GM21390 (cell line): ENCODE measurements around the gene SNX22.
A peak's percentile ranks its signal among the peaks of the same experiment; 100 is the strongest.

Experiments
- ATAC-seq: cut with Tn5 transposase; IDR thresholded peaks from one replicate; pipeline ENCODE4 v1.9.1; 2021; ENCODE audit not compliant: unreplicated experiment

SNX22 gene

DNA sequence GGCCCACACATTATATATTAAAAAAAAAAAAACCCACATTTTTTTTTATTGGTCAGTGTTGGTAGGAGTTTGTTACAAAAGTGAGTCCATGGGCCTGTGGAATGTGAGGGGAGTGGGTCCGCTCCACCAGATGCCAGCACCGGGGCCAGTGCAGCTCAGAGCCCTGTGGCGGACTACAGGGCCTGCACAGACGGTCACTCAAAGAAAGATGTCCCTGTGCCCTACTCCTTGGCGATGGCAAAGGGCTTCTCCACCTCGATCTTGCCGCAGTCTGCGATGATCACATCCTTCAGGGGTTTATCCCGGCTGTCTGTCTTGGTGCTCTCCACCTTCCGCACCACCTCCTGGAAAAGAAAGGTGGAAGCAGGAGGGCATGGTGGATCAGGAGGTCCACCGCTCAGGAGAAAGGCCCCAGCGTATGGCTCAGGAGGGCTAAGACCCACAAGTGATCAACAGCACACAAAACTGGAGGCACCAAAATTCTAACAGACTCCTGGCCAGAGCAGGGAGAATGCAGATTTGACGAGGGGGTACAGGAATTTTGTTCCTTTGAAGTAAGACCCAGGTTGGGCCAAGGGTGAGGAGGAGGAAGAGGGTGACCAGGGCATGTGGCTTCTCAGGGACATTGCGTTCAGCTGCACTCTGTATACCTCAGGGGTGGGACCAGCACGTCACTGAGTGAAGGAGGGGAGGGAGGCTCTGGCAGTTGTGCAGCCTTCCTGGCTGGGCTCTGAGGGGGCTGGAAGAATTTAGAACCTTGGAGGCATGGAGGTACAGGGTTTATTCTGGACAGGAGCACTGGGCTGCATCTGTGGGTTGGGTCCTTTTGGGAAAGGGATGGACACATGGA, 4.5 kb downstream of the SNX22 start:
- no peak for ATAC-seq

DNA sequence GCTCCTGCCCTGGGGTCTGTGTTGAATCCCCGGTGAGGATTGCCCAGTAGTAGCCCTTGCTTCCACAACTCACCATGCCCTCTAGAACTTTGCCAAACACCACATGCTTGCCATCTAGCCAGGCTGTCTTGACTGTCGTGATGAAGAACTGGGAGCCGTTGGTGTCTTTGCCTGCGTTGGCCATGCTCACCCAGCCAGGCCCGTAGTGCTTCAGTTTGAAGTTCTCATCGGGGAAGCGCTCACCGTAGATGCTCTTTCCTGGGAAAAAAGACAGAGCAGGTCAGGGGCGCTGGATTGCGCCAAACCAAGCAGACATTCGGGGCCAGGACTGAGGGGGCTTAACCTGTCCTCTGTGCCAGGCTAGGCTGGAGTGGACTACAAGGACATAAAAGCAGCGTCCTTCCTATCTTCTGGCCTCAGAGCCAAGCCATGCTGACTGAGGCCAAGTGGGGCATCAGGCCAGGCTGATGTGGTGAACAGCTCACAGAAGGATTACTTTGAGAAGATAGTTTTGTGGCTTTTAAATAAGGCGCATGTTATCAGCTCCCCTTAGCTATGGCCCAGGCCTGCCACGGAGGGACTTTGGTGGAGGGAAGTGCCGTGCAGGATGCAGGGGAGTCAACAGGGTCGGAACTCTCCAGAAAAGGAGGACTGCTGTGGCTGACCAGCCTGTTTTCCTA, 5.3 kb downstream of the SNX22 start:
- no peak for ATAC-seq

DNA sequence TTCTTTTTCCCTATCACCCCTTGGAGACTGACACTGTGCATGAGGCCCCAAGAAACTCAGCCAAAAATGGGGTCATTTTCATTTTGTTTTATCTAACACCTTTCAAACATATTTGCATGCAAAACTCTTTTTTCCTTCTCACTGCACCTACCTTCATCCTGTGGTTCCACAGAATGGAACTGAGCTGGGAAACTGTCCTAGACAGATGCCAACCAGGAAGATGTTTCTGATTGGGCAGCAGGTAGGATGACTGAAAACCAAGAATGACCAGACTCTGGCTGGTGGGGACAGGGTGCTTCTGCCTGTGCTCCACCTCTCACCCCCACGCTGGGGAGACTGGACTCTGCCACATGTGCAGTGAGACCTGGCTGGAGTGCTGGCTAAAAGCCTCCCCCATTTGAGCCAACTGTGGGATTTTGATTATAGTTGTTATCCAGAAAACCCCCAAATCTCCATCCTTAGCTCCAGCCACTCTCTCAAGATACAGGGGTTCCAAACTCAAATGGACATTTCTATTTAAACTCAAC, 6.1 kb downstream of the SNX22 start:
- ATAC-seq: no peak

DNA sequence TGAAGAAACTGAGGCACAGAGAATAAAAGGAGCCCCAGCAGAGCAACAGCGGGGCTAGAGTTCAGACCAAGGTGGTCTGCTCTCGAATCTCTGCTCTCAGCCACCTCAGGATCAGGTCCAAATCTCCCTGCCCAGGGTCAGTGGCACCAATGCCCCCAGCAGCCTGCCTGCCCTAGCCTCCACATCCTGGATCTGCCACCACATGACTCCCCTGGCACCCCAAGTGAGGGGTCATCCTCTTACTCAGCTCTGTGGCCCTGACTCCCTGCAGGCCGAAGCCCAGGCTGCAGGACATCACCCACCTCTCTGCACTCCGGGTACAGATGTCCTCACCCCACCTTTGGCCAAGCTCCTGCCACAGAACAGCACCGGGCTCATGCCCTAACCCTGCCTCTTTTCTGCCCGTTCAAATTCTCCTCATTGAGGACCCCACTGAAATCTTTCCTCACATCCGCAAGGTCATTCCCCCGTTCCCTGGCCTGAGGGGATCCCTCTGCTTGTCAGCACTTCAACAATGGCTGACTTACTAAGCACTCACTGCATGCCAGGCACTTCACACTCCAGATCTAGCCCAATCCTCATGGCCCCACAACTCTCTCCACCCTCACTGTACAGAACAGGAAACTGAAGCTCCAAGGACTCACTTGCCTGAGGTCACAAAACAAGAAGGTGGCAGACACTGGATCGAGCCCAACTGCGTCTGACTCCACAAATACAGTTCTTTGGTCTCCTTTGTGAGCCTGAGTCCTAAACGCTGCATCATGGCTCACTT, 7.0 kb downstream of the SNX22 start:
- no peak for ATAC-seq

DNA sequence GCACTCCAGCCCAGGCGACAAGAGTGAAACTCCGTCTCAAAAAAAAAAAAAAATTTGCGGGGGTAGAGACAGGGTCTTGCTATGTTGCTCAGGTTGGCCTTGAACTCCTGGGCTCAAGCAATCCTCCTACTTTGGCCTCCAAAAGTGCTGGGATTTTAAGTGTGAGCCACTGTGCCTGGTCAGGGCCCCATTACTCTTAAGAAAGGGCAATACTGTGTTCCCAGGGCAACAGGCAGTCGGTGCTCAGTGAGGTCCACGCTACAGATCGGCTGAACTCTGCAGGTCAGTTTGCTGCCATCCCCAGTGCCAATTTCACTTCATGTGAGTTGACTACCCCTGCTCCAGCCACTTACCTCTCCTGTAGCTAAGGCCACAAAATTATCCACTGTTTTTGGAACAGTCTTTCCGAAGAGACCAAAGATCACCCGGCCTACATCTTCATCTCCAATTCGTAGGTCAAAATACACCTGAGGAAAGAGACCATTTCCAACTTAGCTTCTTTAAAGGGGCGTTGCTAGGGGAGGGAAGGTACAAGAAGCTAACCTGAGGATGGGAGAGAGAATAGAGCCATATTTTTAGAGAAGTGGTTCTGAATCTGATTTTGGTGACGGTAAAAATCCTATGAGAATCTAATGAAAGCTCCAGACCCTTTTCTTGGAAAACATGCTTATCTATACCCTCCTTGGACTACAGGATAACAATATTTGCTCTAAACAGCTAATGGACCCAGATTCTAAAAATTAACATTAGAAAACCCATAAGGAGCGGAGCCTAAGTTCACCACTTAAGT, 10.4 kb downstream of the SNX22 start:
- ATAC-seq: no peak

DNA sequence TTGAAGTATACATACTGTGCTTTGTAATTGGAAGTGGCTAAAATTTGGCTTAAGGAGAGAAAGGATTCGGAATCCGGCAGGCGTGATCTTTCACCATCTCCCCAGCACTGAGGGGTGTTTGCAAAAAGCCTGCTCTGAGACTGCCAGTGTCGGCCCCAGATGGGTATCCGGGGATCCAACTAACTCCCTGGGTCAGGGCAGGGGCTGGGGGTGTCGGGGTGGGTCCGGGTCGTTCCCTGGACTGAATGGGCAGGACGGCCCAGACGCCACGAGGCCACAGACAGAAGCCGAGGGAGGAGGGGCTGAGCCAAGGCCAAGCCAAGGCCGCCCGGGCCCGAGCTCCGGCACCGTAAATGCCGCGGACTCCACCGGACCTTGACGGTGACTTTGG, 10.9 kb downstream of the SNX22 start:
- ATAC-seq: peak; percentile 15

DNA sequence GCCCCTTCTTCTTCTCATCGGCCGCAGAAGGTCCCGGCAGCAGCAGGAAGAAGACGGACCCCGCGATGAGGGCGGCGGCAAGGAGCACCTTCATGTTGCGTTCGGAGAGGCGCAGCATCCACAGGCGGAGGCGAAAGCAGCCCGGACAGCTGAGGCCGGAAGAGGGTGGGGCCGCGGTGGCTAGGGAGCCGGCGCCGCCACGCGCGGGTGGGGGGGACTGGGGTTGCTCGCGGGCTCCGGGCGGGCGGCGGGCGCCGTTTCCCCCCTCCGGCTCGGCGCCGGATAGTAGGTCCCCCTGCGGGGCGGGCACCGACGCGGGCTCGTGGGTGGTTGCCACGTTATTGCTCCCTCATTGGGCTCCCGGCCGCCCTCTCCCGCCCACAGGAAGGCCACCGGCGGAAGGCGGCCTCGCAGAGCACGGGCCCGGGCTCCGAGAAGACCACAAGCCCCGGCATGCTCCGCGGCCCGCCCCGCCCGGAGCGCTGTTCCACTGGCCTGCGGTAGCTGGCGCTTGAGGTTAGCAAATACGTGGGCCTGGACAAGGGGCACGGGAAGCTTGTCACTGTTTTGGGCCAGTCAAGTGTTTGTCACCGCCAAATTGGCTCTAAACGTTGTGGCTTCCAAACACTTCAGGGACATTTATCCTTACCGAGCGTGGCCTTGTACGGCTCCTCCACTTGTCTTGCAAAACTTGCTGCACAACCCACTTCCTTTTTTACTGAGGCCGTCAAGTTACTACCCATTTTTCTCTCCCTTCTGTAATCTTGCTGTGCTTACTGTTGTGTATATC, 11.5 kb downstream of the SNX22 start, which contains the start of gene PPIB:
TSS of gene PPIB (minus strand) at position 154 of the 790 bp plus-strand sequence. CDS start at position 118, 36 bp downstream.
- peak; percentile 88 for ATAC-seq

DNA sequence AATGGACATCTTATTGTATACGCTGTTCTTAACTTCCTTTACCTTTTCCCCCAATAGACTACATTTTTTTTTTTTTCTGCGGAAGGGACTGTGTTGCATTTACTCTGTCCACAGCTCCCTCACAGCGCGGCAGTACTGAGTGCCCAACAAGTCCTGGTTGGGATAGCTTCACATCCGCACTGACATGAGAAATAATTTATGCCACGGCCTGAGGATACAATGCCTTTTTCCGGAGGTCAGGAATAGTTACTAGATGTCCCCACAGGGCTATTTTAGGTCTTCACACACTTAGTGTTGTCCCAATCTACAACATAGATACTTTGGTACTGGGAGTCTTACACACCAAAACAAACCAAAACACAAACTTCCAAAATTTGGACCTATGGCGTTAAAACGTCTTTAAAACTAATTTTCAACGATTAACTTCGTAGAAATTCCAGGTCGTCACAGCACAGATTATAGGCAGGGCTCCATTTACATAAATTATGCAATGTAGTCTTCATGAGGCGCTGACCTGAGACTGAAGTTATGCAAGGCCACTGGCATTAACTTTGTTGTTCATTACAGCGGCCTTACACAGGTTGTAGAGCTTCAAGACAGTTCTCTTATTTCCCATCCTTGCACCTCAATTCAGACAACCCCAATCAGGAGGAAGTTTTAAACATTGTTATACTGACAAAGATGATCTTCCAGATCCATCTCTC, 12.3 kb downstream of the SNX22 start:
- ATAC-seq: peak; percentile 2

DNA sequence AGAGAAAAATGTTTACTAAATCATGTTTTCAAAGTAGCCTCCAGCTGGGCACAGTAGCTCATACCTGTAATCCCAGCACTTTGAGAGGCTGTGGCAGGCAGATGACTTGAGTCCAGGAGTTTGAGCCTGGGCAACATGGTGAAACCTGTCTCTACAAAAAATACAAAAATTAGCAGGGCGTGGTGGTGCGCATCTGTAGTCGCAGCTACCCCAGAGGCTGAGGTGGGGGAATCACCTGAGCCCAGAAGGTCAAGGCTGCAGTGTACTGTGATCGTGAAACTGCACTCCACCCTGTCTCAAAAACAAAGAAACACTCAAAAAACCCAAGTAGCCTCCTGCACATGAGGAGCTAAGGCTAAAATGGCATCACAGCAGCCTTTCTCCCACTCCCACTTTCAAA, 12.9 kb downstream of the SNX22 start:
- no peak for ATAC-seq

DNA sequence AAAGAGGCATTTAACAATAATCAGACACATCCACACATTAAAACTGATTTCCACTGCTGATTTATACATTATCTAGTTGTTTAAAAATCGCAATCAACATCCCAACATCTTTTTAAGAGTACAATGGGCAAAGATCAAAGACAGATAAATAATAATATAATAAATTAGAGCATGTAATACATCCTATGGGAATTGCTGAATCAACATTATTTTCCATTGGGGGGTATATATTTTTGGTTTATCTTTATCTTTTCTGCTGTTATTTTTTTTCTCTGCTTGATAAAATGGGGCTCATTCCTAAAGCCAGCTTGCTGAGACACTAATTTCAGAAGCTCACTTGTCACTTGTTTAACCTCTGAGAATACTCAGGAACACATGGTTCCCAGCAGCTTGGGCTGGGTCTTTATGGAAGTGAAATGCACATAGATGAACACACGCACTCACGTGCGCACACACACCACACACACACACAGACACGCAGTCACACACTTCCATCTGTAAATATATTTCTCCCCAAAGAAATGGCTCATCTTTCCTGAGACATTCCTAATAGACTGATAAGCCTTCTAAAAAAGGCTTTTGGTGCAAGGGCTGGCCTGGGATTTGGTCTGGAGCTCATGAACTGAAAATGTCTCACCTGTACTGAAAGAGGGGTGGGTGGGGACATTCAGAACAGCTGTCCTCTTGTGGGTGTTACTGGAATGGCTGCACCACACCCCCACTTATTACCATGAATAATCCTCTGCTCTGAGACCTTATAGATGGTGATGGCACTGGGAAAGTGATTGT, 14.8 kb downstream of the SNX22 start:
- no peak for ATAC-seq

DNA sequence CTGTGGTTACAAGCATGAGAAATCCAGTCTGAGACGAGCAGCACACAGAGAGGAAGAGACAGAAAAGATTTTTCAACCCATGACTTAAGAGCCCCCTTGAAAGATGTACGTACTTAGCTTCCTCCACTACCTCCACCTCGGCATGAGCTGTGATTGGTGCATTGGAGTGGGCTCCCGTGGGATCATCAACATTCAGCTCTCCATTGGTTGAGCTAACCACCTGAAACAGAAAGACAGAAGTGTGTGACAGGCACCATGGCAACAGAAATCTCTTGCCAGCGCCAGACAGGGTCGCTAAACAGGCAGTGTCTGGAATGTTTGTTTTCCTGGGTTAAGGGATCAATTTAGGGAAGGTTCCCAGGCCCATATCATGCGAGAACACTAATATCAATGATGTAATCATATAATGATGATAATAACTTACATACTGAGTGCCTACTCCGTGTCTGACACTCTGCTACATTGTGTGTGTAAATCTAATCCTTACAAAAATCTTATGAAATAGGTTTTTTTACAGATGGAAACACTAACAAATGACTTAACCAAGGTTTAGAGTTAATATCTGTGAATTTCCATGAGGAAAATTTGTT, 28.8 kb downstream of the SNX22 start:
- ATAC-seq: no peak

DNA sequence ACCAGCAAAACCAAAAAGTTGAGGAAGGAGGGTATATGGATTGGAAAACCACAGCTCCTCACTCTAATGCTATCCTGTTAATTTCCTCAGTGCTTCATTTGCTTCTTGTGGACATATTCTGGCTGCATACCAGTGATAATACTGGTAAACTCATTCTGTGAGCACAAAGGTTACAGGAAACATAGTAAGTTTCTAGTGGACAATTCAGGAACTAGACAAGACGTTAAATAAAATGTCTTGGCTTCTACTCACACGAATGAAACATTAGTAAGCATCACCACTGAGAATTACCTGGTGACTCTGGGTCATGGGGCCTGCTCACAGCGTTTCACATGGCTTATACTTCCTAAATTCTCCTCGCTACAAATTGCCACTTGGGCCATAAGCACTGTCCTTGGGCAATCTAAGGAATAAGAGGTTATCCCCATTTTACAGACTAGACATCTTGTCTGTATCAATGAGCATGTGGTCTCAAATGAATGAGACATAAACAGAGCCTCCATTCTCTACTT, 31.4 kb downstream of the SNX22 start:
- no peak for ATAC-seq

DNA sequence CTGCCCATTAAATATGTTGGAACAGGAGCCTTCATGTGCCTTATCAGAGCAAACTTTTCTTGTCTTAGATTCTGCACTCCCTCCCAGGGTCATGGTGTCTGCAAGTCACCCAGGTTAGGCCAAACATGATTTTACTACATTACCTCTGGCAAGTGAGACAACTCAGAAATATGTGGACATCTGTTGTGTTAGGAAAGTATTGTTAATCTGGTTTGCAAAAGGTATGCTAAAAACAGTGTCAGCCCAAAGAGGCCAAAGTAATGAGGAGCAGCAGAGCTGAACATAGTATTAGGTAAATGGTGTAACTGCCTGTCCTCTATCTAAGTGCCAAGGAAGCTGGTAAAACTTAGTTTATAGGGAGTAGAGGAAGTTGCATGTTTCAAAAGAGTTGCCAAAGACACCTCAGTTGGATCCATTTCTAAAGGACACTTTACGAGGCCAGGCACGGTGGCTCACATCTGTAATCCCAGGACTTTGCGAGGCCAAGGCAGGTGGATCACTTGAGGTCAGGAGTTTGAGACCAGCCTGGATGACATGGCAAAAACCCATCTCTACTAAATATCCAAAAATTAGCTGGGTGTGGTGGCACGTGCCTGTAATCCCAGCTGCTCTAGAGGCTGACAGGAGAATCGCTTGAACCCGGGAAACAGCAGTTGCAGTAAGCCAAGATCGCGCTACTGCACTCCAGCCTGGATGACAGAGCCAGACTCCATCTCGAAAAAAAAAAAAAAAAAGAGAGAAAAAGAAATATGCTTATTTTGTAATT, 33.8 kb downstream of the SNX22 start:
- ATAC-seq: no peak

DNA sequence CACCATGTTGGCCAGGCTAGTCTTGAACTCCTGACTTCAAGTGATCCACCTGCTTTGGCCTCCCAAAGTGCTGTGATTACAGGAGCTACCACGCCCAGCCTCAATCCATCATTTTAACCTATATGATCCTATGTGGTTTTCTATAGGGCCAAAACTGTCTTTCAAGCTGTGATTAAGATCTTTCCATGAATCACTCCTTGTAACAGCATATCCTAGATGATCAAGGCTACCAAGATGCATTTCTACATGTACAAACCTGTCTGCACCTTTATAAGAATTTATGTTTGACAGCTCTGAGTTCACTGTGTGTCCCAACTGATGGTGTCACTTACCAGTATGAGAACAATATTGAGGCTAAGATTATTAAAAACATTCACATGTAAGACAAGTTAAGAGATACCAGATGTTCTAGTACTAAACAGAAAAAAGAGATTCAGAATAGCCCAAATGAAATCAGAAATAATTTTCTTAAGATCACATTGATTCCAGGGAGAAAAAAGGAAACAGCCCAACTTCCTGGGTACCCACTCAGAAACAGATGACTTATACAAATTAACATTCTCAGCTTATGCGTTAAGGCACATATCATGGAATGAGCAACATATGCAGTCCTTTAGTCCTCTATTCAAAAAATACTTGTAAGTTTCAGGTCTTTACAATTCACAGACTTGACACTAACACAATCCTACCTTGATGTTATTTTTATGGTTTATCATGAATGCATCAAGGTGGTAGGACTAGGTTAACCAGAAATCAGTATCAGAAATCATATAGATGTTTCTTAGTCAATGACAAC, 36.1 kb downstream of the SNX22 start:
- ATAC-seq: no peak

DNA sequence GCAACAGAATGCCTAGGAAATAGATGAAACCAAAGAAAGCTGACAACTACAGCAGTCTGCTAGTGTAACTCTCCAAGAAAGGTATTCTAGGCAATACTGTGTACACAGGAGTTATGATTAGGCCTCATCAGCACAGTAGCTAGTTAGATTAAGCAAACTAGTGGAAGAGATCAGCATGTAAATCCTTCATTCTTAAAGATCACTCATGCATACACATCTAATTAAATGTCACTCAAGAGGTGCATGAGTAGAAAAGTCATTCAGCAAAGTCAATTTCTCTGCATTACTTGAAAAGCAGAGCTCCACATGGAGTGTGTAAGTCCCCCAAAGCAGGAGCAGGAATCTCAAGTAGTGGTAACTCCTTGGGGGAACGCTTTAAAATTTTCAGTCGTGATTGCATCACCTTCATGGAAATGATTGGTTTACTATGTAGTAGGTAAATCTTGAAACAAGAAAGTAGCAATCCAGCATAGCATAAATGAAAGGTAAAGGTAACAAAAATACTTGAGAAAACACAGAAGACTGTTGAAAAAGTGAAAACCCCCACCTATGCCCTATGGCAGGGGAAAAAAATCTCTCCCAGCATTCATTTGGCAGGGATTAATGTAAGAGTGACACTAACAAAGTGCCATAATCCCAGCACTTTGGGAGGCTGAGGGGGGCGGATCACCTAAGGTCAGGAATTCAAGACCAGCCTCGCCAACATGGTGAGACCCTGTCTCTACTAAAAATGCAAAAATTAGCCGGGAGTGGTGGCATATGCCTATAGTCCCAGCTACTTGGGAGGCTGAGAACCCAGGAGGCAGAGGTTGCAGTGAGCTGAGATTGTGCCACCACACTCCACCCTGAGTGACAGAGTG, 40.7 kb downstream of the SNX22 start:
- no peak for ATAC-seq
